HG03521 (cell line): ENCODE results near the gene LSS.

Source experiments
- ATAC-seq: cut with Tn5 transposase; IDR thresholded peaks from one replicate; pipeline ENCODE4 v1.9.1; 2021; ENCODE audit warnings: mild to moderate bottlenecking, moderate library complexity; ENCODE audit not compliant: unreplicated experiment

The LSS gene

GRCh38 chr21:46219591-46220239, 8.9 kb downstream of the LSS start:
- no peak for ATAC-seq

DNA sequence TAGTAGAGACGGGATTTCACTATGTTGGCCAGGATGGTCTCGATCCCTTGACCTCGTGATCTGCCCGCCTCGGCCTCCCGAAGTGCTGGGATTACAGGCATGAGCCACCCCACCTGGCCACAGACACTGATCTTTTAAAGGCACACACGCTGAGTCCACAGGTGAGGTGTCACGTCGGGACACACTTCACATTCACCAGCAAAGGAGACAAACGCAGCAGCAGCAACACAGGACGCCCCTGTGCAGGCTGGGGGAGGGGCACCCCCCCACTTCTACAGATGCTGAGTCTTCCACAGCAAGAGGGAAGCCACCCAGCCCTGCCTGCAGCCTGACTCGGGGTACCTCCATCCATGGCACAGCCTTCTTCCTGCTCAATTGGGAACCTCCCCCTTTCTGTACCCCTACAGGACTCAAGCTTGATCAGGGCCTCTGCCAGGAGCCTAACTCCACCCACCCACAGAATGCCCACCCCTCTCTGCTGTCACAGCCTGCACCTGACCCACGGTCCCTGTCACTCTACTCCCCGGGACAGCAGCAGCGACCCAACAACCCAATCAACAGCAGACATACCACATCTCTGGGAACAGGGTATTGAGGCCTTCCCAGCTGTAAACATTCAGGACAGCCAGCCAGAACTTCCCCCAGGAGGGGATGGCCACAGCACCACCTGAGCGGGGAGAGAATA, 9.5 kb downstream of the LSS start:
- ATAC-seq: no peak

DNA sequence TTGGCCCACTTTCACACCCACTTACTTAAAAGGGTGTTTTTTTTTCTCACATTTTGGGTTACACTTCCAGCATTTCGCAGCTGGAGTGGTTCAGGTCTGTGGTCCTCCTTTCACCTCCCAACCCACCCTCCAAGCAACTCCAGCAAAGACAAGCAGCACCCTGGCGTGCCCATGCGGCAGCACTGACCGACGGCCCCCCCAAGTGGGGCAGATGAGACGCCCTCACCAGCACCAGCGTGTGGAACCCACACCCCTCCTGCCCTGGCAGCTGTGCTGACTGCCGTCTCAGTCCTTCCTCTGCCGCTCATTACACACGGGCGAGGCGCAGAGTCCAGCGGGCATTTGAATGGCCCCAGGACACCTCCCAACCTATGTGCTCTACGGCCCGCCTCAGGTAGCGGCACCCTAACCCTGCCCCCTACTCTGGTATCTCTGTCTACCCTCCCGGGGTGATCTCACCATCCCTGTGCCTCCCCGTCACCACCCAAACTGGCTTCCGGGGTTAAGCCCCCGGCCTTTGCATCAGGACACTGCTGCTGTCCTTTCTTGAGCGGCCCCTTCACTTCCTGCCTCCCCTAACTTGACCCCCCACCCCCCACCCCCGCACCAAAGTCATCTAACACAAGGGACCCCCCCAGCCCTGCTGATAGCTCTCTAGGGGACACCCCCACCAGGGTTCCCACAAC, 10.9 kb downstream of the LSS start:
- no peak for ATAC-seq

DNA sequence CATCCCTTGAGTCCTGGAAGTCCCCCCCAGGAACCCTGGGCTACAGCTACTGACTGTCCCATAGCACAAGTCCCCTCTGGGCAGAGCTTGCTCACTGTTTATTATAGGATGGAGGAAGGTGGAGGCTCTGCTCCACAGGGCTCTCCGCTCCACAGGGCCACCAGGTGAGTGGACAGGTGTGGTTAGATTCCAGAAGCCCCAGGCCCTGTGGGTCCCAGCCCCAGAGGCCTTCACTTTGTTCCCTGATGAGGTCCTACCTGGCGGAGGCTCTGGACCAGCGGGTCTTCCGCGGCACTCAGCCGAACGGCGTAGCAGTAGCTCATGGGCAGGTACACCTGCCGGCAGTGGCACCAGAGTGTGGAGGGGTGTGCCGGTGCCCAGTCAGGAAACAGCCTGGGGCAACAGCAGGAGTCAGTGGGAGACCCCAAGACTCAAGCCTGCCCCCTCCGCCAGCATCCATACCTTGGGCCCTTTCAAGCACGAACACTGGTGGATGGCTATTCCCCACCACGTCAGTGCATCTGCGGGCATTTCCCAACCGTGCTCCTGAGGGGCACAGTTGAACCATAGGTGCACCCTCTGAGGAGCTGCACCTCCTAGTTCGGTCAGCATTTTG, 12.3 kb downstream of the LSS start:
- ATAC-seq: no peak

GRCh38 chr21:46215436-46216131, 13.0 kb downstream of the LSS start:
- no peak for ATAC-seq

GRCh38 chr21:46214478-46215340, 13.9 kb downstream of the LSS start:
- no peak for ATAC-seq

GRCh38 chr21:46213620-46214286, 14.8 kb downstream of the LSS start:
- no peak for ATAC-seq

GRCh38 chr21:46212721-46213484, 15.7 kb downstream of the LSS start:
- no peak for ATAC-seq

DNA sequence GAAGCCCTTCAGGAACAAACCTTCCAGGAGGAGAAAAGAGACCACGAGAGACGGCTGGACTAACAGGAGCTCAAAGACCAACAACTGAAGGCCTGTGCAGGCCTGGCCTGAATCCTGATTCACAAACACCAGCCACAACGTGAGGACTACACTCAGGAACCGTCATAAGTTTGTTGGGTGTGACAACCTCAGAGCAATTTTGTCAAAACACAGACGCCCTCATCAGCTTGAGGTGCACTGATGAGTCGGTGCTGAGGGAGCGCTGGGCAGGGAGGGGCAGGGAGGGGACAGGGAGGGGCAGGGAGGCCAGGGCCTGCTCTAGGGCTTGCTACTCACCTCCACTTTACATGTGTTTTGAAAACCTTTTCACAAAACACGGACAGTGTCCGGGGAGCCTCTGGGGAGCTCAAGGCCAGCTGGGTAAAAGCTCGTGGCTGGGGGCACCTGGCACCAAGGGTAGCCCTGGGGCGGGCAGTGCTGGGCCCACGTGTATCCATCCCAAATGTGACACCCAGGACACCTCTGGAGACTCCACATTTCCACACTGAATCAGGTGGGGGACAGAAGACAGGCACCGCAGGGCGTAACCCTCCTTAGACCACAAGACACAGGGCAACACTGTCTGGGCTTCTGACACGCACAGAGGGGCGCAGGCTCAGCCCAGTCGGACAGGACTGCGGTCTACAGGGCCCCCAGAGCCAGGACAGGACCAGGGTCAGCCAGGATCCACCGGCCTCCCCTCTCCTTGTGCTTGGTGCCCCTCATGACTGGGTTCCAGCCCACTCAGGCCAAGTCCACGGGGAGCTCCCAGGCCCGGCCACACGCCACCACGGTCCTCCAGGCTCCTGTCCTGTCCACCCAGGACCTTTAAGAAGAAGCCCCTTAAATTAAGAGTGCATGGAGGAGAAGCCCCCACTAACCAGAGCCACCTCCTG, 16.5 kb downstream of the LSS start:
- ATAC-seq: no peak

DNA sequence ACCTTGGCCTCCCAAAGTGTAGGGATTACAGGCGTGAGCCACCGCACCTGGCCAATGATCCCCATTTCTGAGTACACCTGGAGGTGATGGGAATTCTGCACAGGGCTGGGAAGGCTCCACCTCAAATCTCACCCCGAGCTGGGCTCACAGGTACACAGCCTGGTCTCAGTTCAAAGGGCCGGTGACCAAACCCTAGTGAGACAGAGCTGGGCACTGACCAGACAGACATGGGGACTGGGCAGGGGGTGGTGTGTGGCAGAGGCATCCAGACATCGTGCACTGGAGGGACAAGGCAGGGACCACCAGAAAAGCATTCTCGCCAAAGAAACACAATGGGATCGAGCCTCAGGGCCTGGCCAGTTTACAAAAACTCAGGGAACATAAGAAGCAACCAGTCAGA, 17.2 kb downstream of the LSS start:
- ATAC-seq: no peak

DNA sequence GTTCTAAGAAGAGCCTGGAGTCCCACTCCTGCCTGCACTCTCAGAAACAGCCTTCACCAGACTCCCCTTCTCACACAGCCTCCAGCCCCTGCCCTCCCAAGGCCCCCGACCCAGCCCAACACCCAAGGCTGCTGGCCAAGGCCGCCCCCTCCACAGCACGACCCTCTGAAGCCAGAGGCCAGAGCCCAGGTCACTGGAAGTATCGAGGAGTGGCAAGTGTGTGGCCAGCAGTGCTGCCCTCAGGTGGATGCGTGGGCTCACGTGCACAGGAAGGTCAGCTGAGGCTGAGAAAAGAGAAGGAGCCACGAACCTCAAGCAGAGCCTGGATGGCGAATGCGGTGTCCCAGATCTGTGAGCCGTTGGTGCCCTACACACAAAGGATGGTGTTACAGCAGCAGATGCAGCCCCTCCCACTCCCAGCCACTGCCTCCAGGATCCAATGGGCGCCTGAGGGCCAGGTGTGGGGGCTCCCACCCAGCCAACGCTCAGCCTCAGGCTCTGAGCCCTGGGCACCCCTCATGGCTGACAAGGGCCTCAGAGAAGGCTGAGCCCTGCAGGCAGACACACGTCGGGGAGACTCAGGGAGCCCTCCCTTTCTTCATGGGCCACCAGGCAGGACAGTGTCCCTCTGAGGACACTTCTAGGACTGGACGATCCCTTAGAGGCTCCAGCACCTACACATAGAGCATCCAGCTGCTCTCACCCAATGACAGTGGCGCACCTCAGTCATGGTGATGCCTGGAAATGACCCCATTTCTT, 18.0 kb downstream of the LSS start:
- ATAC-seq: no peak

DNA sequence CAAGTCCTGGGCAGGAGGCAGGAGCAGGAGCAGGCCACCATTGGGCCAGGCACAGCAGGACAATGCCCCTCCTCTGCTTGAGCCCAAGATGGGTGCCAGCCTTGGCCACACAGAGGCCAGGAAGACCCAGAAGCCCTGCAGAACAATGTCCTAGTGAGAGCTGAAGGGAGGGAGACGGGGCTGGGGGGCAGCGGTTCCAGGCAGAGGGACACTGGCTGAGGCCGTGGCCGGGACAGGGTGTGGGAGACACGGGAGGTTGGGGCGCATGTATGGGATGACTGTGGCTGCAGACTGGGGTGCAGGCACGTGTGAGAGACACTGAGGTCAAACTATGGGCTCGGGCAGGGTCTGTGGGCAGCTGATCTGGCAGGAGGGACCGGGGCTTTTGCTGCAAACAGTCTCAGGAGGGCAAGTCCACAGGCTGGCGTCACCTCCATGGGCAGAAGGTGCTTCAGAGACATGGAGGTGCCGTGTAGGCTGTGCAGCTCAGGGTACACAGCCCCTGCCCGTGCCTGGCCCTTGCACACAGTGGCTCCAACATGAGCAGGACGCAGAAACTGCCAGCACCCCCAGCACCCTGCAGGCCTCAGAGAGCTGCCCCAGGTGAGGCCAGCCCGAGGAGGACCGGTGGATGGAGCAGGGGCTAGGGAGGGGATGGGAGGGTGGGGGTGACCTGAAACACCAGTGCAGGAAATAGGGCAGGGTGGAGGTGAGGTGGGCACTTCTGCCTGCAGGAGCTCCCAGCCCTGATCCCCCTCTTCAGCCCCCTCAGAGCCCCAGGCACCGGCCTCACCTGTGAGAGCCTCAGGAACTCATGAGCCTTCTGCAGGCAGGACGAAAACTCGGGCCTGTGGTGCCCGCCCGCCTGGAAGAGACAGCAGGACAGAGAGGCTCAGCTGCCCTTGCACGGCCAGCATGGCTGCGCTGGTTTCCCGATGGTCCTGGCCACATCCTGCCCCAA, 19.5 kb downstream of the LSS start:
- ATAC-seq: no peak

DNA sequence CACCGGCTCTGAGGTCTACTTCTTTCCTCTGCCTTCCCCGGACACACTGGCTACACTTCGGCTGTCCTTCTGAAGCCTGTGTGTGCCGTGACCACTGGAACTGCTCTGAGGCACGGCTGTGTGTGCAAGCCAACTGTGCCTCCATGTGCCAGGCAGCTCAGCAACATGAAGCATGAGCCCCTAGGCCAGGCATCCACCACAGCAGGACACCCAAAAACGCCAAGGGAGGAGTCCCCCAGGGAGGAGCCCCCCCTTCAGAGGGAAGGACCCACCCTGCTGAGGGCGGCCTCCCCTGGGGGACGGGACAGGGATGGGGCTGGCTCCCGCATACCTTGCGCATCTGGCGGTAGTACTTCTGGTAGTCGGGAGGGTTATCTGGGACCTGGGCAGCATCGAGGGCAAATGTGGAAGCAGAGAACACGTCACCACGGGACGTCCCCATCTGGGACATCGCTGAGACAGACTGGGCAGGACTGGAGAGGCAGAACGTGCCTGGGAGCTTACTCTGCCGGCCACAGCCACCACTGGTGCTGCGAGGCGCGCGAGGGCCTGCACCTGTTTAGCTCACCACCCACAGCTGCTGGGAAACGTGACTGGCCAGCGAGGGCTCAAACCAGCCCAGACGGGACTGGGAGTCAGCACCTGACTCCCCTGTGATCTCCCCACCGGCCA, 20.5 kb downstream of the LSS start:
- no peak for ATAC-seq

DNA sequence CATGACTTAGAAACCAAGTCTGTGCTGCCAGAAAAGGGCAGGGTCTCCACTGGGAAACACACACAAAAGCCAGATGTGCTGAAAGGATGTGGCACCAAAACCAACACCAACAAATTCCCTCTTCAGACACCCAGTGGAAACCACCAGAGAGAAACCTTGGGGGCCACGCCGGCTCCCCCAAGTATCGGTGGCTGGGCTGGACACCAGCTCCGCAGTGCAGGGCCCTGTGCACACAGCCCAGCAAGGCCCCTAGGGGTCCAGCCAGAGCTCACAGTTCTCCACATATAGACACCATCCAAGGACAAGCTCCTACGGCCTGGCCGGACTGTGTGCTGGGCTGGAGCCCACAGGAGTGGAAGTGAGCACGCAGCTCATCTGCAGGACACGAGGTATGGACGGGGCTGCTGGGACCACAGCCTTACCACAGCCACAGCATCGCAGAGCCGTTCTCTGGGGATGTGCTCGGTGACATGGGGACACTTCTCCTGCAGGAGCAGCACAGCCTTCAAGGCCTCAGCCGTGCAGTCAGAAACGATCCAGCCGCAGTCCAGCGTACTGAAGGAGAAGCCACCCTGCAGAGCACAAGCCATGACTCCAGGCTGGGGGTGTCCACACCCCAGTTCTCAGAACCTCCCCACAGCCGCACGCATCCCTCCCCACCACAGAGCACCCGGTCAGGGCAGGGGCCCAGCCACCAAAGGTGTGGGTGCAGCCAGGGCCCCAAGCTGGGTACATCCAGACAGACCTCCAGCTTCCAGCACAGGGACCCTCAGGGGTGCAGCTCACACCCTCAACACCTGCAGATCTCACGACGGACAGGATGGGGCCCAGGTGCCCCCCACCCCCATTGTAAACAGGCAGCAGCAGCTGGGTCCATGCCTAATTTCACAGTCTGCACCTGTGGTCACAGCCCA, 21.3 kb downstream of the LSS start:
- ATAC-seq: no peak
